Keratinocyte (primary cell): Measurements from ENCODE around the gene SLC25A36. TPM values are rescaled to one million over a fixed set of nuclear protein-coding genes. Genes with fewer than 3 reads are reported as not detected.

Source experiments
- DNase-seq: peaks from one replicate; pipeline ENCODE4 v3.0.0-alpha.2; 2011; ENCODE audit warnings: low read depth, missing footprints, low spot score
- FAIRE-seq: peaks from 2 replicates; lab custom pipeline; 2011; peaks lifted over from hg19 to GRCh38; lab: Jason Lieb, UNC
- H2AFZ ChIP-seq: 2 replicates; pipeline ENCODE4 v1.6.0; 2012; ENCODE audit warnings: low read length, control low read depth, inconsistent platforms; ENCODE audit not compliant: control insufficient read depth
- H3K27ac ChIP-seq: 2 replicates; pipeline ENCODE4 v1.5.1; 2011; ENCODE audit warnings: low read length; ENCODE audit not compliant: control insufficient read depth, insufficient read depth
- H3K27me3 ChIP-seq: 3 replicates; pipeline ENCODE4 v1.6.0; 2011; ENCODE audit warnings: low read length; ENCODE audit not compliant: control insufficient read depth, insufficient read depth; ENCODE audit errors: extremely low read depth
- H3K36me3 ChIP-seq, 2 experiments: 2 replicates in 1 of 2; 3 replicates in 1 of 2; pipeline ENCODE4 v1.5.1; 2011; ENCODE audit warnings: low read length in 2 of 2, mild to moderate bottlenecking in 1 of 2; ENCODE audit not compliant: control insufficient read depth in 2 of 2, insufficient read depth in 2 of 2; ENCODE audit errors: extremely low read depth in 1 of 2
- H3K4me1 ChIP-seq: 3 replicates; pipeline ENCODE4 v1.5.1; 2011; ENCODE audit warnings: low read length; ENCODE audit not compliant: control insufficient read depth, insufficient read depth; ENCODE audit errors: extremely low read depth
- H3K4me2 ChIP-seq: 3 replicates; pipeline ENCODE4 v1.6.0; 2011; ENCODE audit warnings: low read depth, low read length; ENCODE audit not compliant: control insufficient read depth, insufficient read depth; ENCODE audit errors: extremely low read depth
- H3K4me3 ChIP-seq, 3 experiments: fragments of 200-600 bp in 1 of 3; sonication (generic) in 1 of 3; 2 replicates in 2 of 3; 3 replicates in 1 of 3; pipeline ENCODE4 v1.5.1; 2011 to 2016; ENCODE audit warnings: low read length in 3 of 3, mild to moderate bottlenecking in 3 of 3, control low read depth in 2 of 3, inconsistent platforms in 1 of 3, low read depth in 1 of 3, mixed read lengths in 1 of 3, mixed run types in 1 of 3, moderate library complexity in 1 of 3; ENCODE audit not compliant: control insufficient read depth in 2 of 3, insufficient read depth in 2 of 3; ENCODE audit errors: extremely low read depth in 1 of 3
- H3K79me2 ChIP-seq: 2 replicates; pipeline ENCODE4 v1.6.0; 2012; ENCODE audit warnings: low read length; ENCODE audit not compliant: control insufficient read depth, insufficient read depth
- H3K9ac ChIP-seq: 3 replicates; pipeline ENCODE4 v1.6.0; 2011; ENCODE audit warnings: low read length; ENCODE audit not compliant: control insufficient read depth, insufficient read depth; ENCODE audit errors: extremely low read depth
- H3K9me1 ChIP-seq: 3 replicates; pipeline ENCODE4 v1.6.0; 2011; ENCODE audit warnings: low read length; ENCODE audit not compliant: control insufficient read depth, insufficient read depth; ENCODE audit errors: extremely low read depth
- H3K9me3 ChIP-seq: 2 replicates; pipeline ENCODE4 v1.5.1; 2012; ENCODE audit warnings: low read depth, low read length; ENCODE audit not compliant: control insufficient read depth
- H4K20me1 ChIP-seq: 3 replicates; pipeline ENCODE4 v1.6.0; 2011; ENCODE audit warnings: low read length; ENCODE audit not compliant: control insufficient read depth, insufficient read depth; ENCODE audit errors: extremely low read depth
- CTCF ChIP-seq, 3 experiments: IDR thresholded peaks in 1 of 3; conservative IDR thresholded peaks in 1 of 3; optimal IDR thresholded peaks in 1 of 3; 2 replicates in 2 of 3; 3 replicates in 1 of 3; pipeline versions ENCODE3 to v1.5.1; 2011; ENCODE audit warnings: low read length in 3 of 3, mild to moderate bottlenecking in 3 of 3, moderate library complexity in 2 of 3, control low read depth in 1 of 3, inconsistent platforms in 1 of 3; ENCODE audit not compliant: insufficient read depth in 2 of 3; ENCODE audit errors: extremely low read depth in 1 of 3
- EZH2 ChIP-seq: IDR thresholded peaks from one replicate; pipeline ENCODE4 v1.6.1; 2012; ENCODE audit warnings: inconsistent platforms, mild to moderate bottlenecking, low read length, moderate library complexity
- dilution Hi-C: fragments of 300-500 bp; cut with MboI; formaldehyde crosslinking; loops from one replicate; pipeline ENCODE4 v1.7.0; 2020; ENCODE audit warnings: low sequenced_read_pairs; ENCODE audit not compliant: extremely low pct_ligation_motif_present
- polyA plus RNA-seq, 5 experiments: library from polyadenylated mRNA; depleted of rRNA in 3 of 5; stranded (reverse) in 3 of 5; stranded (forward) in 1 of 5; unstranded in 1 of 5; fragments of >200 nt; gene quantifications; 1 replicate in 1 of 5; 2 replicates in 3 of 5; 3 replicates in 1 of 5; pipeline versions ENCODE4 v1.2.1 to v1.2.3, GENCODE V29; 2011 to 2012; ENCODE audit warnings: missing spikeins in 2 of 5, low read depth in 1 of 5, low replicate concordance in 1 of 5

Gene SLC25A36
- polyA plus RNA-seq, 1 donor (not counting 4 experiments of a cell fraction or from before 2014, with no cell fraction given): 69.2 TPM

DNA sequence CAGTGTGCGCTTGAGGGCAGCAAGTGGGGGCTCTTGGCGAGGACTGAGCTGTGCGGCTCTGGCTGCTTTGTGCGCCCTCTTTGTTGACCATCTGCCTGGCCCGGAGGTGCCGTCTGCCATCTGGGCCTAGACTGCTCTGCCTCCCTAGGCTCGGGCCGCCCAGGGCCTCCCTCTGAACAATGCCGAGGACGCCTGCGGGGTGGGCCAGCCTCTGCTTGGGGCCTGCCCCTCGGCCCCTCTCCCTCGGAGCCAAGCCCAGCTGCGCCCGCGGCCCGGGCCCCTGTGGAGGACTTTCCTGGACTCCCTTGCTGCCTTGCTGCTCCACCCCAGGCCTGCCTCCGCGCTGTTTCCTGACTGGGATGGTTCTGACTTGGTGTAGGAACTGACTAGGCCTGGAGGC lies 77.6 kb downstream of the SLC25A36 start:
- FAIRE-seq (no peak), DNase-seq (no peak)
- Histone ChIP-seq H3K79me2 (no peaks in the 10 kb centered on the region), H3K4me2 (no peak overlapping the region), H3K27ac (no peak overlapping the region), H2AFZ (no peak overlapping the region), H3K4me1 (no peaks in the 10 kb centered on the region), H4K20me1 (no peaks in the 10 kb centered on the region), H3K9me3 (no peaks in the 10 kb centered on the region), H3K27me3 (no peaks in the 10 kb centered on the region), H3K9ac (no peak overlapping the region), H3K9me1 (no peaks in the 10 kb centered on the region), H3K36me3 (no peaks in the 10 kb centered on the region), H3K4me3 (no peak overlapping the region)
- dilution Hi-C loops: no loop called here
- no peak for TF ChIP-seq EZH2
- TF ChIP-seq CTCF (optimal IDR thresholded peaks at IDR 0.05 in 1 of 3, IDR thresholded peaks at IDR 0.05 in 1 of 3, conservative IDR thresholded peaks at IDR 0.05 in 1 of 3; ENCODE audit: extremely low read depth in 1 of 3, insufficient read depth in 2 of 3, low read length in 3 of 3): no peak

DNA sequence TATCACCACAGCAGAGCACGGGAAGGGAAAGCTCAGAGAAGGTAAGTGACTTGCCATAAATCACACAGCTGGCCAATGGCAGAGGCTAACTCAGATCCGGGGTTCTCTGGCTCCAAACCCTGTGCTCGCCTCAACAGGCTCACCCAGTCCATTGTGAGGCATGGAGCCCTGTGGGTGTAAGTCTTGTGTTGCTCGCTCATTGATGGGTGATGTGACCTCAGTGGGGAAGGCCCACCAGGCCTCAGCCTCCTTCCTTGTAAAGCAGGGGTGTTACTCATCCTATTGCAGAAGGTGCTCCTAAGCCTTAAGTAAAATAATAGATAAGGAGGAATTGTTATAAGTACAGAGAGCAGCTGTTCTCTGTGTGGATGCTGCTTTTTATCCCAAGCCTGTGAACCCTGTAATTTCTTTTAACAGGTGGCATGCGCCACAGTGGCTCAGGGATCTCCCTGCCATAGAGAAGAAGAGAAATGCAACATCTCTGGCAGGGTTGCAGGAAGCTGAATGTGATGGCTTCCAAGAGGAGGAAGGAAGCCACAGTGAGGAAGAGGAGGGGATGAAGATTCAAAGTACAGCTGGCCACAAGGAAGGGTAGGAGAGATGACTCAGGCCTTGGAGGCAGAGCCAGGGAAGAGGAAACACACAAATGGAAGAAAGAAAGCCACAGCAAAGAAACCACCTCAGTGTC lies 78.7 kb downstream of the SLC25A36 start:
- H2AFZ ChIP-seq: no peak overlapping the region
- H3K9me1 ChIP-seq: no peaks in the 10 kb centered on the region
- no peak for TF ChIP-seq CTCF (optimal IDR thresholded peaks at IDR 0.05 in 1 of 3, IDR thresholded peaks at IDR 0.05 in 1 of 3, conservative IDR thresholded peaks at IDR 0.05 in 1 of 3; ENCODE audit: extremely low read depth in 1 of 3, insufficient read depth in 2 of 3, low read length in 3 of 3)
- TF ChIP-seq EZH2: no peak
- no peaks in the 10 kb centered on the region for H3K4me1 ChIP-seq
- dilution Hi-C loops: no loop called here
- H3K9me3 ChIP-seq: no peaks in the 10 kb centered on the region
- no peak overlapping the region for H3K4me3 ChIP-seq
- H3K36me3 ChIP-seq: no peaks in the 10 kb centered on the region
- no peak overlapping the region for H3K27ac ChIP-seq
- no peaks in the 10 kb centered on the region for H3K79me2 ChIP-seq
- H3K9ac ChIP-seq: no peak overlapping the region
- H3K27me3 ChIP-seq: no peaks in the 10 kb centered on the region
- H4K20me1 ChIP-seq: no peaks in the 10 kb centered on the region
- no peak for FAIRE-seq
- no peak for DNase-seq
- H3K4me2 ChIP-seq: no peak overlapping the region
